Left kidney (tissue), 2 donors: ENCODE data around the gene TYMP. TPM values are rescaled to one million over a fixed set of nuclear protein-coding genes. Genes with fewer than 3 reads are reported as not detected.

Source experiments
- DNase-seq: peaks from one replicate; pipeline ENCODE4 v3.0.0-alpha.2; 2013
- polyA plus RNA-seq: library from polyadenylated mRNA; unstranded; fragments of 120-200 nt; gene quantifications from one replicate; pipeline ENCODE4 v1.2.1, GENCODE V29; 2013; ENCODE audit not compliant: insufficient read length

TYMP gene
- polyA plus RNA-seq, 1 donor: 1.0 TPM

DNA sequence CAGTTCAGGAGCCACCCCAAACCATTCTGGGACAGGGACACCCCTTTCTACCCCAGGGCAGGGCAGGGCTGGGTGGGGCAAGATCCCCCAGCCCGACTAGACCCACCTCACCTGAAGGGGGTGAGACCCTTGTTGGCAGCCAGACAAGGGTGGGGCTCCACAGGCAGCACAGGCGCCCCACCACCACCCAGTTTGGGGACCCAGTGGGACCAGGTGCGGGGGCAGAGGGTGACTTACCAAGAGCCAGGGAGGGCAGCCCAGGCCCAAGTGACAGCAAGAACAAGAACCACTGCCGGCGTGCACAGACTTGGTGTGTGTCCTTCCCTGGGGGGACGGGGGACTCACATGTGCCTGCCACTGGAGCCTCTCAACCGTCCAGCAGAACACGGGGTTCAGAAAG is 46.3 kb downstream of the TYMP start:
- DNase-seq: no peak

DNA sequence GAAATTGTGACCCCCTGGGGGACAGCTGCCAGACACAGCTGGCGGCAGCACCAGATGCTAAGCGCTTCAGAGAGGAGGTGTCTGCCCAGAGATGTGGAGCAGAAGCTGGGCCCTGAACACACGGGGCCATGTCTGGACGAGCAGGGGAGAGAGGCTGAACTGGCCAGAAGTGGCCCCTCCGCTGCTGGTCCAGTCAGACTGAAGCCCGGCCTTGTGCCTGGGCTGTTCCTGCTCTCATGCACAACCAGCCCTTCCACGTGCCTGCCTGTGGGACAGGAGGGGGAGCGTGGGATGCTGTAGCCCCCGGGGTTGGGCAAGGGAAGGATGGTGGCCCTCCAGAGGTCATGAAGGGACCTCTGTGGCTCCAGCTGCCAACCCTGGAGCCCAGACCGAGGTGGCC is 46.7 kb downstream of the TYMP start:
- no peak for DNase-seq

DNA sequence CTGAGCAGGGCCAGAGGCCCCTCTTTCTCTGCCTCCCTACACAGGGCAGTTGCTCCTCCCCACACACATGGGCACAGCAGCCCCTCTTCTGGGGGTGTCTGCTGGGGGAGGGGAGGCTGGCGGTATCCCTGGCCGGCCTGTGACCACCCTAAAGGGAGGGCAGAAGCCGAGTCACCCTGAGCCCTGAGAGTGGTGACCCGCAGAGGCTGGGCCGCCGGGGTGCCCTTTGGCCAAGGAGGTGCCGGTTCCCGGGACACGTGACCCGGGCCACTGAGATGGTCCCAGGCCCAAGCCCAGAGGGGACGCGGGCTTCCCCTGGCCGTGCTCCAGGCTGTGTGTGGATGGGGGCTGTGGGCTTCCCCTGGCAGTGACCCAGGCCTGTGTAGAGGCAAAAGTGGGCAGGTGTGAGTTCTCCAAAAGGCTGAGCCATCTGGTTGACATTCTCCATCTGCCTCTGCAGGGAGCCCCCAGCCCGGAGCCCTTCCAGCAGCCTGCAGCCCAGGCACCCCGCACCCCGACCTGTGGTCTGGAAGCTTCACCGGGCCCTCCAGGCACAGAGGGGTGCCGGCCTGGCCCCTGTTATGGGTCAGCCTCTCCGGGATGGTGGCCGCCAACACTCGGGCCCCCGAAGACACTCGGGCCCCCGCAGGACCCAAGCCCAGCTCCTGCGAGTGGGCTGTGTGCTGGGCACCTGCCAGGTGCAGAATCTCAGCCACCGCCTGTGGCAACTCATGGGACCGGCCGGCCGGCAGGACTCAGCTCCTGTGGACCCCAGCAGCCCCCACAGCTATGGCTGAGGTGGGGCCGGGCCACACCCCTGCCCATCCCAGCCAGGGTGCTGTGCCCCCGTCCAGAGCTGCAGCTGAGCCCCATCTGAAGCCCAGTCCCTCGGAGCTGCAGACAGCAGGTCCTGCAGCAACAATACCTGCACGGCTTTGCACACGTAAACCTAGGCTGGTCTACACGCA is 47.4 kb downstream of the TYMP start:
- no peak for DNase-seq

DNA sequence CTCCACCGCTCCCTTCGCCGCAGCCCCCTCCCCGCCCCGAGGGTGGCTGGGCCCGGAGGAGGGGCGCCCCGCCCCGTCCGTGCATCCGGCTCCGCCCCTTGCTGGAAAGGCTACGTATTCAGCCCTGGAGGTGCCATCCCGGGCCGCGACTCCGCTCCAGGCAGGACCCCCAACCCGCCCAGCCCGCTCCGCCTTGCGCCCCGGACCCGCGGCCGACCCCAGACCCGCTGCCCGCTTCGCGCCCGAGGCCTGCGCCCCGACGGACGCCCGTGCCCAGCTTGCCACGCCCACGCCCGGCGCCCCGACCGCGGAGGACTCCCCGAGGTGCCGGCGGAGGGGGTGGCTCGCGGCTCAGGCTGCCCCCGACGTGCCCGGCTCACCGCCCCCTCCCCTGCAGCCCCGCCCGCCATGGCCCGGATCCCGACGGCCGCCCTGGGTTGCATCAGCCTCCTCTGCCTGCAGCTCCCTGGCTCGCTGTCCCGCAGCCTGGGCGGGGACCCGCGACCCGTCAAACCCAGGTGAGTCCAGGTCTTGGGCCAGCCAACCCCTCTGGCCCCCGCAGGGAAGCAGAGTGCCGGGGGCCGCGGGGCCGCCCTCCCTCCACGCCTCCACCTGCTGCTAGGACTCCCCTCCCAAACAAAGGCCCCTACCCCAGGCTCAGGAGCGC is 48.2 kb downstream of the TYMP start, which contains the start of gene ADM2:
Gene ADM2, plus strand, starts transcription at position 104 of the 667 bp plus-strand sequence. Its CDS starts 305 bp downstream, at position 409.
- DNase-seq: no peak

DNA sequence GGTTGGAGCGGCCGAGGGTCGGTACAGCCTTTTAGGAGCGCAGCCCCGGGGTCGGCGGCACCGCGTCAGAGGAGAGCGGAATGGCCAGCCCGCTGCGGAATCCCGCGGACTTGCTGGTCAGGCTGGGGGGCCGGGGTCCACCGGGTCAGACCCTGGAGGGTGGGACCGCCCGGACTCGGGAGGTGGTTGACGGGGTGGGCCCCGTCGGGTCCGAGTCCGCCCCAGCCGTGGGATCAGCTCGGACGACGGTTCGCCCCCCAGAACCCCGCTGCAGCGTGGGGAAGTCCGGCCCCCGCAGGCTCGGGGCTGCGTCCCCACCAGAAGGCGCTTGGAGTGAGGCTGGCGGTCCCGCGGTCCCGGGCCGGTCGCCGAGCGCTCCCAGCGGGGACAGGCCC is 48.8 kb downstream of the TYMP start:
- DNase-seq: no peak

DNA sequence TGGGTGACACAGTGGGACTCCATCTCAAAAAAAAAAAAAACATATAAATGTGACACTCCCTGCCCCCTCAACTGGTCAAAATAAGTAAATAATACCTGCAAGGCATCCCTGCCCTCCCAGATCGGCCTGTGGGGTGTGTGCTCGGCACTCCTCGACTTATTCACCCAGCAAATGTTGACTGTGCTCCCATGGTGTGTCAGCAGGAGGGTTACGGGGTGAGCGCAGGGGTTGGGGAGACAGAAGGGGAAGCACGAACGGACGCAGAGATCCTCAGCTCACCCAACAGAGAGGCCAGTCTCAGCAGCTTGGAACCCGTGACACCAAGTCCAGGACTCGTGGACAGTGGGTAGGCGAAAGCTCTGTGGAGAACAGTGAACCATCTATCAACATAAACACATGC is 50.1 kb downstream of the TYMP start:
- DNase-seq: no peak

DNA sequence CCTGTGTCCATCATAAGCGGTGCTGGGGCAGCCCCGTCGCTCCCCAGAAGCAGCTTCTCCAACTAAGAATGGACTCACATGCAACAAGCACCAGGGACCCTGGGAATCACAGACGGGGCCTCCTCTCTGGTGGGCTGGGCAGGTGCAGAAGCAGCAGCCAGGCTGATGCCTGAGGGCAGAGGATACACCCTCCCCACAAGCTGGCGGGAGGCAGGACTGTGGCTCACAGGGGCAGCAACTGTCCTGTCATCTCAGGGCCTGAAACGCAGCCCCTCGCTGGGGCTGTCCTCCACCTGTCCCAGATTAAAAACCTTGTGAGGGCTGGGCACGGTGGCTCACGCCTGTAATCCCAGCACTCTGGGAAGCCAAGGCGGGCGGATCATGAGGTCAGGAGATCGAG is 51.9 kb downstream of the TYMP start:
- DNase-seq: no peak

DNA sequence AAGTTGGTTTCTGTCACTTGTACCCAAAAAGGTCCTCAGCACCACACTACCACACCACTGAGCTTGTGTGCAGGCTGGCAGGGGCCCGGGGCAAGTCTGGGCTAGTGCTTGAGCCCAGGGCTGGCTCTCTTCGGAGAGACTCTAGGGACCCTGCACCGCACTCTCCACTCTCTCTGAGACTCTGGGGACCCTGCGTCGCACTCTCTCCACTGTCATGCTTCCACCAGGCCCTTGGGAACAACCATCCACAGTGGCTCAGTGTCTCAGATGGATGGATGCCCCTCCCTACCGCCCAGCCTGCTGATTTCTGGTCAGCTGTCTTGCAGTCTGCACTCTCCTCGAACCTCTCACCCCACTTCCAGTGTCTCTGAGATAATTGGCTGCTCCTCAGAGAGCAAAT is 52.9 kb downstream of the TYMP start:
- no peak for DNase-seq

Other genes starting within 250 kb of the TYMP start
- gene PLXNB2, start 222.4 kb downstream of the TYMP start, polyA plus RNA-seq: 191 TPM
- 13.9 TPM for gene DENND6B, start 203.0 kb downstream of the TYMP start, polyA plus RNA-seq
- gene PPP6R2, start 186.7 kb downstream of the TYMP start, polyA plus RNA-seq: 43.0 TPM
- gene SBF1, start 55.0 kb downstream of the TYMP start, polyA plus RNA-seq: 30.6 TPM
- gene ADM2, start 48.5 kb downstream of the TYMP start, polyA plus RNA-seq: 4.8 TPM
- gene MIOX, start 43.2 kb downstream of the TYMP start, polyA plus RNA-seq: 6.1 TPM
- 36.1 TPM for gene LMF2, start 22.3 kb downstream of the TYMP start, polyA plus RNA-seq
- gene NCAPH2, start 21.8 kb downstream of the TYMP start, polyA plus RNA-seq: 44.1 TPM
- gene SCO2, start 4.4 kb downstream of the TYMP start, polyA plus RNA-seq: 1.5 TPM
- 0.10 TPM for gene KLHDC7B, start 15.9 kb upstream of the TYMP start, polyA plus RNA-seq
- not detected for gene SYCE3, start 32.9 kb upstream of the TYMP start, polyA plus RNA-seq
- 15.9 TPM for gene CPT1B, start 48.4 kb upstream of the TYMP start, polyA plus RNA-seq
- gene CHKB, start 52.8 kb upstream of the TYMP start, polyA plus RNA-seq: 112 TPM
- gene MAPK8IP2, start 70.8 kb upstream of the TYMP start, polyA plus RNA-seq: 0.83 TPM
- 15.2 TPM for gene ARSA, start 98.1 kb upstream of the TYMP start, polyA plus RNA-seq
- 13.6 TPM for gene SHANK3, start 142.8 kb upstream of the TYMP start, polyA plus RNA-seq
- 0.38 TPM for gene ACR, start 208.2 kb upstream of the TYMP start, polyA plus RNA-seq